Calu3 (cell line): ENCODE measurements around the gene SYNE2. TPM values are rescaled to one million over a fixed set of nuclear protein-coding genes. Genes with fewer than 3 reads are reported as not detected.

Experiments
- BruUV-seq: library from RNA; stranded (reverse); fragments of 400-500 nt; replicated peaks from 2 replicates; lab custom pipeline; 2021; lab: Mats Ljungman, UMichigan
- CTCF ChIA-PET: fragments of 300-600 bp; sonication (Branson Sonifier 250); formaldehyde crosslinking; loops from one replicate; lab custom pipeline; 2022; ENCODE audit warnings: antibody characterized with exemption; lab: Charles Lee
- DNase-seq: peaks from one replicate; pipeline ENCODE4 v3.0.0; 2022
- H3K27ac Mint-ChIP-seq: one replicate; pipeline ENCODE4 v1.8.0; 2022; ENCODE audit warnings: mixed read lengths; ENCODE audit not compliant: unreplicated experiment
- H3K27me3 Mint-ChIP-seq: one replicate; pipeline ENCODE4 v1.8.0; 2022; ENCODE audit warnings: mixed read lengths; ENCODE audit not compliant: unreplicated experiment
- H3K36me3 Mint-ChIP-seq: one replicate; pipeline ENCODE4 v1.8.0; 2022; ENCODE audit warnings: mild to moderate bottlenecking, moderate library complexity, mixed read lengths; ENCODE audit not compliant: insufficient read depth, unreplicated experiment
- H3K4me1 Mint-ChIP-seq: one replicate; pipeline ENCODE4 v1.8.0; 2022; ENCODE audit warnings: mild to moderate bottlenecking, low read depth, mixed read lengths; ENCODE audit not compliant: unreplicated experiment
- H3K4me3 Mint-ChIP-seq: one replicate; pipeline ENCODE4 v1.8.0; 2022; ENCODE audit warnings: mild to moderate bottlenecking, low read depth, moderate library complexity, mixed read lengths; ENCODE audit not compliant: unreplicated experiment
- H3K9me3 Mint-ChIP-seq: one replicate; pipeline ENCODE4 v1.8.0; 2022; ENCODE audit warnings: low read depth, mixed read lengths; ENCODE audit not compliant: unreplicated experiment
- intact Hi-C: fragments of 100-400 bp; cut with micrococcal nuclease; formaldehyde crosslinking; loops from one replicate; pipeline ENCODE4 v1.10.0; 2022; ENCODE audit not compliant: unreplicated experiment
- total RNA-seq: library from RNA; stranded (reverse); gene quantifications from 2 replicates; pipeline ENCODE4 v1.2.3, GENCODE V29; 2022
- TF ChIP-seq, protein P1 (sequence below): fragments of 200-600 bp; IDR thresholded peaks from one replicate; pipeline ENCODE4 v1.8.0; 2022; ENCODE audit warnings: antibody characterized with exemption; ENCODE audit not compliant: unreplicated experiment

SYNE2 gene
- total RNA-seq, 1 experiment from 2014 or later, result 171 TPM

DNA sequence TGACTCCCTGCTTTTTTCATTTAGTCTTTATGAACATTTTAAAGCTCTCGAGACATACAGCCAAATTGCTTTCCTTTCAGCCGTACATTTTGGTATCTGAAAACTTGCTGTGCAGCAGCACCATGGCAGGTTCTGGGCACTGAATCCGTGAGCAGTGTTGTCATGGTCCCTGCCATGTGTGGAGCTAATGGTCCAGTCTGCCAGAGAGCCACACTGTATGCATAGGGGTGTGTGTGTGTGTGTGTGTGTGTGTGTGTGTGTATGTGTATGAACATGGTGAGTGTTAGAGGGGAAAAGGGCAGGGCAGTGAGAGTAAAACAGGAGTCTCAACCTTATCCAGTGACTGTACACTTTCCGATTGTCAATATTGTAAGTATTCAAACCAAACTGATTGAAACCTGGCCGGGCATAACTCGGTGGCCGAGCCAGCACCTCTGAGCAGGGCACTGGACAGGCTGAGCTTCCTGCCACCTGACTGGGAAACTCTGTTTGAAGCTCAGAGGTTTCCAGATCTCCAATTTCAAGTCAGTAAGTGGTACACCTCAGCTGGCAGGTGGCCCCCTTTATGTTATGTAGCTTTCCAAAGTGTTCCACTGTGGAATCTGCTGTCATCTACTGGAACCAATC, 331.4 kb downstream of the SYNE2 start:
- no TSS peak for BruUV-seq
- Mint-ChIP-seq H3K36me3 (peaks cover 23% of the 10 kb centered on the region), H3K27ac (no peak overlapping the region), H3K4me3 (no peak overlapping the region), H3K27me3 (no peaks in the 10 kb centered on the region), H3K4me1 (no peaks in the 10 kb centered on the region), H3K9me3 (no peaks in the 10 kb centered on the region)
- CTCF ChIA-PET, result no interaction called here
- TF ChIP-seq, protein P1, sequence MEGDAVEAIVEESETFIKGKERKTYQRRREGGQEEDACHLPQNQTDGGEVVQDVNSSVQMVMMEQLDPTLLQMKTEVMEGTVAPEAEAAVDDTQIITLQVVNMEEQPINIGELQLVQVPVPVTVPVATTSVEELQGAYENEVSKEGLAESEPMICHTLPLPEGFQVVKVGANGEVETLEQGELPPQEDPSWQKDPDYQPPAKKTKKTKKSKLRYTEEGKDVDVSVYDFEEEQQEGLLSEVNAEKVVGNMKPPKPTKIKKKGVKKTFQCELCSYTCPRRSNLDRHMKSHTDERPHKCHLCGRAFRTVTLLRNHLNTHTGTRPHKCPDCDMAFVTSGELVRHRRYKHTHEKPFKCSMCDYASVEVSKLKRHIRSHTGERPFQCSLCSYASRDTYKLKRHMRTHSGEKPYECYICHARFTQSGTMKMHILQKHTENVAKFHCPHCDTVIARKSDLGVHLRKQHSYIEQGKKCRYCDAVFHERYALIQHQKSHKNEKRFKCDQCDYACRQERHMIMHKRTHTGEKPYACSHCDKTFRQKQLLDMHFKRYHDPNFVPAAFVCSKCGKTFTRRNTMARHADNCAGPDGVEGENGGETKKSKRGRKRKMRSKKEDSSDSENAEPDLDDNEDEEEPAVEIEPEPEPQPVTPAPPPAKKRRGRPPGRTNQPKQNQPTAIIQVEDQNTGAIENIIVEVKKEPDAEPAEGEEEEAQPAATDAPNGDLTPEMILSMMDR, result no peak
- DNase-seq, result no peak
- intact Hi-C loops, result no loop called here

DNA sequence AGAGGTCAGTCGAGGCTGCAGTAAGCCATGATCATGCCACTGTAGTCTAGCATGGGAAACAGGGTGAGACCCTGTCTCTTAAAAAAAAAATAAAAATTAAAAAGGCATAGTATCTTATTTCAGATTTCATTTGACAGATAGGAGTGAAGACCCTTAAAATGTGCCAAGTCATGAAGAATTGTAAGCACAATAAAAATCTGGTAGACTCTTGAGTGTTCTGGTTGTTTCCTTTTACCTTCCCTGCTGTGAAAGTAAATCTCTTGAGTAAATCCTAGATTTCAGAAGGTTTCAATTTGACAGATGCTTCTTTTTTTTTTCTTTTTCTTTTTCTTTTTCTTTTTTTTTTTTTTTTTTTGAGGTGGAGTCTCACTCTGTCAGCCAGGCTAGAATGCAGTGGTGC, 332.4 kb downstream of the SYNE2 start:
- Mint-ChIP-seq H3K36me3 (peaks cover 18% of the 10 kb centered on the region), H3K9me3 (no peaks in the 10 kb centered on the region), H3K27me3 (no peaks in the 10 kb centered on the region), H3K4me3 (no peak overlapping the region), H3K4me1 (no peaks in the 10 kb centered on the region), H3K27ac (no peak overlapping the region)
- no TSS peak for BruUV-seq
- intact Hi-C loops, result no loop called here
- no peak for DNase-seq
- CTCF ChIA-PET, result no interaction called here
- TF ChIP-seq, protein P1, result no peak

DNA sequence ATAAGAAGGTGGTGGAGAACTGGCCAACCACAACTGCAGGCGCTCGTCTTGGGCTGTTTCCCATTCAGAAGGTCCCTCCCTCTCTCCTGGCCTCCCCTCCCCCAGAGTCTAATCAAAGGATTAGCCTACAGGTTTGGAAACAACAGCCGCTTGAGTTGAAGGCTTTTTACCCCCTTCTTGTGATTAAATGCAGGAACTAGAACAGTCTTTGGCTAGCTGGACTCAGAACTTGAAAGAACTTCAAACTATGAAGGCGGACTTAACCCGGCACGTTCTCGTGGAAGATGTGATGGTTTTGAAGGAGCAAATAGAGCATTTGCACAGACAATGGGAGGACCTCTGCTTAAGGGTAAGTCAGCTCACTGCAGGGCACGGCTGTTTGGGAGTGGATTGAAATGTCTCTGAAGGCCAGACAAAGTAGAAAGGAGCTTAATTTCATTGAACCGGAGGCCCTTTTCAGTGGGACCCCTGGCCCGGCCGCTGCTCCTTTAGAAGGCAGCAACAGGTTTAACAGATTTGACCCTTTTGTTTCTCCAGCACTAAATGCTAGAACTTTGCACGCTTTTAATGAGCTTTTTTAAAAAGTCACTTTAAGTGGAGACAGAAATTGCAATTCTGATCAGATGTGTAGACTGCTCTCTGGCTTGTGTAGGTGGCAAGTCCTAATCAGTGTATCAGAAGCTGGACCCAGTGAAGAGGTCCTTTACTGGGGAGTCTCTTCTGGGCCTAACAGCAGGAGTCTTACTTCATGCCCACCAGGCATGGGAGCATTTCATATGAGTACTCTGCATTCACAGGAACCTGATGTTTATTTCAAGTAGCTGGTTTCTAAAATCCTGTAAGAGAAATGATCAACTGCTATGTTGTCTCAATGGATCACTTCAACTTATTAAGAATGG, 333.7 kb downstream of the SYNE2 start:
- TF ChIP-seq, protein P1, result no peak
- no peaks in the 10 kb centered on the region for H3K27me3 Mint-ChIP-seq
- CTCF ChIA-PET, result interaction anchor here (0.5 kb wide), 1 partner anchor 215 kb away, joined by 3 read pairs; no protein-coding TSS in a partner anchor
- DNase-seq, result no peak
- no peak overlapping the region for H3K27ac Mint-ChIP-seq
- intact Hi-C loops, result no loop called here
- H3K36me3 Mint-ChIP-seq, result peaks cover 31% of the 10 kb centered on the region
- no peaks in the 10 kb centered on the region for H3K9me3 Mint-ChIP-seq
- no peak overlapping the region for H3K4me3 Mint-ChIP-seq
- peaks cover 6% of the 10 kb centered on the region for H3K4me1 Mint-ChIP-seq
- no TSS peak for BruUV-seq

DNA sequence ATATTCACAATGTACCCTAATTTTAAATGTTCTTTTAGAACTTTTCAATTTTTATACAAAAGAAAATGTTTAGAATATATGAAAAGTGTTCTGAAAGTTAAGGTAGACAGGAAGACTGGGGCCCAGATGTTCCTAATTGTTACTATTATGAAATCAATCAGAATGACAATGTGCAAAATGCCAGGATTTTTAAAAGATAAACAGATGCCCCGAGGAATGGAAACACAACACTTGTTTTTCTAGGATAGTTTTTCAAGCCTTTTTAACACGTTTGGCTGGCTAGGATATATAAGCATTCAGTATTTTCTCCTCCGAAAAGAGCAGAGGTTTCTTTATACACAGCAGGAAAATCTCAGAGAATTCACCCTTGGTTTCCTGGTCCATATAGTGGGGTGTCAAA, 334.5 kb downstream of the SYNE2 start:
- no TSS peak for BruUV-seq
- Mint-ChIP-seq H3K4me3 (no peak overlapping the region), H3K36me3 (peaks cover 31% of the 10 kb centered on the region), H3K9me3 (no peaks in the 10 kb centered on the region), H3K27me3 (no peaks in the 10 kb centered on the region), H3K27ac (no peak overlapping the region), H3K4me1 (peaks cover 10% of the 10 kb centered on the region)
- TF ChIP-seq, protein P1, result no peak
- CTCF ChIA-PET, result no interaction called here
- DNase-seq, result no peak
- intact Hi-C loops, result no loop called here
